ENCODE measurements around the gene SFXN1.

DNA sequence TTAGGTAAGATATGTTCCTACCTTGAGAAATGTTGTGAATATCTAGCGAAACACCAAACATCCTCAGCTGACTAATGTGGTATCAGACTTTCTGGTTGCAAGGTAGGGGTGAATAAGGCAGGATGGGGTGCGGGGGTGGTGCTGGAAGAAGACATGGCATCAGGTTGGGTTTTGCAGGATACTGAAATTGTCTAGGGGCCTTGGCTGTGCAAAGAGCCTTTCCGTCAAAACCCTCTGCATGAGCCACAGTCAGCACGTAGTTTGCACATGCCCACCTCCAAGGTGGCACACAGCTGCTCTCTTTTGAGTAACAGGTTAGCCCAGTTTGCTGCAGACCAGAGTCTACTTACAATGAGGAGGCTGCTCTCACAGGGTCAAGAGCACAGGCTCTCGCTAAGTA is 42.0 kb downstream of the SFXN1 start:
- TF ChIP-seq CTCF (IDR thresholded peaks at IDR 0.05) (no peak), EZH2 (IDR thresholded peaks at IDR 0.05) (no peak), EZH2phosphoT487 (IDR thresholded peaks at IDR 0.05) (no peak)

Data from neural progenitor cell (in vitro differentiated cells).